ENCODE results near the gene PRRT2. TPM values are rescaled to one million over a fixed set of nuclear protein-coding genes. Genes with fewer than 3 reads are reported as not detected.

Gene PRRT2
- total and polyA plus RNA-seq, 8 donors = 0.35 to 3.2 (median 0.70) TPM

- Histone ChIP-seq H3K9me3 (no peaks in the 10 kb centered on the region), H3K4me1 (no peaks in the 10 kb centered on the region), H3K27me3 (no peaks in the 10 kb centered on the region), H3K27ac (no peak overlapping the region), H3K36me3 (peaks cover 0 to 30% (median 16%) of the 10 kb centered on the region in 3 donors), H3K4me3 (no peak overlapping the region)
- ATAC-seq (peak; percentile 82 to 92 (median 90)), DNase-seq (peak; percentile 65 to 96 (median 86)), FAIRE-seq (no peak)
- peak; percentile 81 to 91 (median 88) for TF ChIP-seq CTCF (IDR thresholded peaks at IDR 0.05)
- WGBS, 2 donors = 32 to 45% methylated on average over 15 of the region's 15 CpGs
- intact Hi-C loops (cut with DNase I) = loop anchor here in 1 of 3 donors (10.0 kb wide), 1 partner anchor 154 kb away; no protein-coding TSS in a partner anchor
Measured at GRCh38 chr16:29848420-29849297, 36.7 kb downstream of the PRRT2 start.

GRCh38 chr16:29849505-29849904 lies 37.5 kb downstream of the PRRT2 start:
- FAIRE-seq (no peak), ATAC-seq (no peak), DNase-seq (no peak)
- no peaks in the 10 kb centered on the region for H3K27me3 ChIP-seq
- WGBS, 2 donors = 75 to 77% methylated on average over 5 of the region's 5 CpGs
- intact Hi-C loops (cut with DNase I) = loop anchor here in 1 of 3 donors (10.0 kb wide), 1 partner anchor 155 kb away; no protein-coding TSS in a partner anchor
- no peaks in the 10 kb centered on the region for H3K9me3 ChIP-seq
- H3K4me3 ChIP-seq = no peak overlapping the region
- no peaks in the 10 kb centered on the region for H3K4me1 ChIP-seq
- no peak overlapping the region for H3K27ac ChIP-seq
- no peak for TF ChIP-seq CTCF (IDR thresholded peaks at IDR 0.05)
- peaks cover 0 to 23% (median 15%) of the 10 kb centered on the region in 3 donors for H3K36me3 ChIP-seq

GRCh38 chr16:29850998-29851397 lies 39.0 kb downstream of the PRRT2 start:
- Histone ChIP-seq H3K27me3 (no peaks in the 10 kb centered on the region), H3K36me3 (peaks cover 0 to 19% (median 5%) of the 10 kb centered on the region in 3 donors), H3K4me3 (no peak overlapping the region), H3K4me1 (no peaks in the 10 kb centered on the region), H3K9me3 (no peaks in the 10 kb centered on the region), H3K27ac (no peak overlapping the region)
- no peak for FAIRE-seq
- DNase-seq = no peak
- WGBS, 2 donors = 66 to 76% methylated on average over 3 of the region's 3 CpGs
- no peak for TF ChIP-seq CTCF (IDR thresholded peaks at IDR 0.05)
- ATAC-seq = no peak
- intact Hi-C loops (cut with DNase I) = no loop called here

- ATAC-seq = peak in 1 of 4 donors; percentile 6
- intact Hi-C loops (cut with DNase I) = no loop called here
- Histone ChIP-seq H3K4me3 (no peak overlapping the region), H3K36me3 (peaks cover 0 to 3% (median 0%) of the 10 kb centered on the region in 3 donors), H3K27ac (no peak overlapping the region), H3K4me1 (no peaks in the 10 kb centered on the region), H3K9me3 (no peaks in the 10 kb centered on the region), H3K27me3 (no peaks in the 10 kb centered on the region)
- FAIRE-seq = no peak
- TF ChIP-seq CTCF (IDR thresholded peaks at IDR 0.05) = no peak
- WGBS, 2 donors = 75 to 80% methylated on average over 7 of the region's 7 CpGs
- no peak for DNase-seq
Measured at GRCh38 chr16:29852654-29853053, 40.7 kb downstream of the PRRT2 start.

Measured in pancreas (tissue), 10 donors.